Pericardium fibroblast (primary cell): ENCODE data around the gene KRTAP13-2. TPM values are rescaled to one million over a fixed set of nuclear protein-coding genes. Genes with fewer than 3 reads are reported as not detected.

Experiments
- total RNA-seq: library from RNA; depleted of rRNA; stranded (reverse); fragments of >200 nt; gene quantifications from 2 replicates; pipeline ENCODE4 v1.2.3, GENCODE V29; 2015

KRTAP13-2 gene, protein sequence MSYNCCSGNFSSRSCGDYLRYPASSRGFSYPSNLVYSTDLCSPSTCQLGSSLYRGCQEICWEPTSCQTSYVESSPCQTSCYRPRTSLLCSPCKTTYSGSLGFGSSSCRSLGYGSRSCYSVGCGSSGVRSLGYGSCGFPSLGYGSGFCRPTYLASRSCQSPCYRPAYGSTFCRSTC
- total RNA-seq: not detected in 2 replicates

GRCh38 chr21:30372139-30372770, at the start of gene KRTAP13-2:
TSS of gene KRTAP13-2 (minus strand) at chr21:30372271. CDS start at chr21:30372213, 58 bp downstream.

GRCh38 chr21:30395731-30396130, 23.7 kb upstream of the KRTAP13-2 start, which contains the start of gene KRTAP13-1:
TSS of gene KRTAP13-1 (plus strand) at chr21:30396031. CDS start at chr21:30396087, 56 bp downstream.

GRCh38 chr21:30348506-30348905, 23.6 kb downstream of the KRTAP13-2 start, which contains the start of gene KRTAP23-1:
TSS of gene KRTAP23-1 (minus strand) at chr21:30348606. CDS start at chr21:30348606, 0 bp downstream.

DNA sequence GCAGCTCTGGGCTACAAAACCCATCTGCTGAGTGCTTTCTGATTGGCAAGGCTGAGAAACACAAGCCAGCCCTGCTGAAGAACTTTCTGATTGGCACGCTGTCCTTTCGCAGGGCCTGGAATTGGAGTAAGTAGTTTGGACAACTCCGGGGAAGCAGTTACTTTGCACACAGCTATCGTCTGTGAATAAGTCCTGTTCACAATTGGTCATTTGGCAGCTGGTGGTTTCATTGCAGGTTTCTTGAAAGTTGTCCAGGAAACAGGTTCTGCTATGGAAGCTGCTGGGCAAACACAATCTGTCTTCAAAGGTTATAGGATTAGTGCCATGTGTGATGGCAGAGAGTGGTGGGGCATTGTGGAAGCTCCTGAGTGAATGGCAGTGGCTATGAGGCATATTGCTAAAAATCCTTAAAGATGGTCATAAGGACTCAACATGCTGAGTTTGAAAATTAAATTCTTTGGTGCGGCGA, 34.8 kb downstream of the KRTAP13-2 start, which contains the start of gene KRTAP27-1:
Gene KRTAP27-1, minus strand, starts transcription at position 419 of the 469 bp plus-strand sequence. Its CDS starts 26 bp downstream, at position 393.

Other genes starting within 250 kb of the KRTAP13-2 start
- not detected in 2 replicates for gene CLDN17, start 205.5 kb downstream of the KRTAP13-2 start, total RNA-seq
- not detected in 2 replicates for gene CLDN8, start 156.2 kb downstream of the KRTAP13-2 start, total RNA-seq
- not detected in 2 replicates for gene KRTAP24-1, start 89.3 kb downstream of the KRTAP13-2 start, total RNA-seq
- not detected in 2 replicates for gene KRTAP25-1, start 82.8 kb downstream of the KRTAP13-2 start, total RNA-seq
- not detected in 2 replicates for gene KRTAP26-1, start 52.0 kb downstream of the KRTAP13-2 start, total RNA-seq
- gene KRTAP27-1, start 34.6 kb downstream of the KRTAP13-2 start, total RNA-seq: not detected in 2 replicates
- not detected in 2 replicates for gene KRTAP23-1, start 23.7 kb downstream of the KRTAP13-2 start, total RNA-seq
- gene KRTAP13-1, start 23.8 kb upstream of the KRTAP13-2 start, total RNA-seq: not detected in 2 replicates
- not detected in 2 replicates for gene KRTAP13-3, start 53.7 kb upstream of the KRTAP13-2 start, total RNA-seq
- not detected in 2 replicates for gene KRTAP13-4, start 57.9 kb upstream of the KRTAP13-2 start, total RNA-seq
- gene KRTAP15-1, start 68.0 kb upstream of the KRTAP13-2 start, total RNA-seq: not detected in 2 replicates
- gene KRTAP19-1, start 108.1 kb upstream of the KRTAP13-2 start, total RNA-seq: not detected in 2 replicates
- gene KRTAP19-2, start 115.2 kb upstream of the KRTAP13-2 start, total RNA-seq: not detected in 2 replicates
- gene KRTAP19-3, start 119.7 kb upstream of the KRTAP13-2 start, total RNA-seq: not detected in 2 replicates
- gene KRTAP19-4, start 124.9 kb upstream of the KRTAP13-2 start, total RNA-seq: not detected in 2 replicates
- gene KRTAP19-5, start 129.9 kb upstream of the KRTAP13-2 start, total RNA-seq: not detected in 2 replicates
- gene KRTAP19-6, start 169.6 kb upstream of the KRTAP13-2 start, total RNA-seq: not detected in 2 replicates
- gene KRTAP19-7, start 189.0 kb upstream of the KRTAP13-2 start, total RNA-seq: not detected in 2 replicates
- gene KRTAP22-2, start 218.1 kb upstream of the KRTAP13-2 start, total RNA-seq: not detected in 2 replicates
- gene KRTAP6-3, start 220.2 kb upstream of the KRTAP13-2 start, total RNA-seq: not detected in 2 replicates
- gene KRTAP6-2, start 226.6 kb upstream of the KRTAP13-2 start, total RNA-seq: not detected in 2 replicates
- not detected in 2 replicates for gene KRTAP22-1, start 228.8 kb upstream of the KRTAP13-2 start, total RNA-seq
- gene KRTAP6-1, start 241.7 kb upstream of the KRTAP13-2 start, total RNA-seq: not detected in 2 replicates
- not detected in 2 replicates for gene KRTAP20-1, start 244.2 kb upstream of the KRTAP13-2 start, total RNA-seq
- not detected in 2 replicates for gene KRTAP20-4, start 248.4 kb upstream of the KRTAP13-2 start, total RNA-seq